Gastroesophageal sphincter (tissue), 3 donors: ENCODE data around the gene MOB1B.

Experiments
- CTCF ChIP-seq, 4 experiments: fragments of 200-600 bp in 2 of 4; fragments of 450-650 bp in 2 of 4; sonication (generic) in 1 of 4; IDR thresholded peaks; one replicate each; pipeline ENCODE4 v1.5.1; 2017 to 2019; ENCODE audit warnings: antibody characterized with exemption in 4 of 4, mild to moderate bottlenecking in 2 of 4, moderate library complexity in 2 of 4
- POLR2A ChIP-seq, 2 donors: fragments of 450-650 bp; IDR thresholded peaks; one replicate each; pipeline ENCODE4 v1.6.1; 2017; ENCODE audit warnings: antibody characterized with exemption in 2 of 2, mild to moderate bottlenecking in 2 of 2, moderate library complexity in 1 of 2
- POLR2AphosphoS5 ChIP-seq: sonication (generic); formaldehyde crosslinking; IDR thresholded peaks from one replicate; pipeline ENCODE4 v1.6.1; 2017; ENCODE audit warnings: antibody characterized with exemption

- TF ChIP-seq CTCF (IDR thresholded peaks at IDR 0.05) (no peak), POLR2A (IDR thresholded peaks at IDR 0.05) (no peak), POLR2AphosphoS5 (no peak)
Measured at GRCh38 chr4:70976252-70976651, 74.1 kb downstream of the MOB1B start.
